Suprapubic skin (tissue), 4 donors: ENCODE measurements around the gene SH3BP1.

Experiments used
- EP300 ChIP-seq: sonication (generic); formaldehyde crosslinking; IDR thresholded peaks from one replicate; pipeline ENCODE4 v1.6.1; 2017; ENCODE audit warnings: antibody characterized with exemption
- POLR2AphosphoS5 ChIP-seq, 3 donors: sonication (generic); formaldehyde crosslinking; IDR thresholded peaks; one replicate each; pipeline ENCODE4 v1.6.1; 2017; ENCODE audit warnings: antibody characterized with exemption in 3 of 3
- TF ChIP-seq, protein P1 (sequence below), 2 donors: fragments of 200-600 bp in 1 of 2; fragments of 450-650 bp in 1 of 2; sonication (generic) in 1 of 2; IDR thresholded peaks; one replicate each; pipeline ENCODE4 v1.5.1; 2016 to 2019; ENCODE audit warnings: antibody characterized with exemption in 2 of 2, mild to moderate bottlenecking in 1 of 2, moderate library complexity in 1 of 2

DNA sequence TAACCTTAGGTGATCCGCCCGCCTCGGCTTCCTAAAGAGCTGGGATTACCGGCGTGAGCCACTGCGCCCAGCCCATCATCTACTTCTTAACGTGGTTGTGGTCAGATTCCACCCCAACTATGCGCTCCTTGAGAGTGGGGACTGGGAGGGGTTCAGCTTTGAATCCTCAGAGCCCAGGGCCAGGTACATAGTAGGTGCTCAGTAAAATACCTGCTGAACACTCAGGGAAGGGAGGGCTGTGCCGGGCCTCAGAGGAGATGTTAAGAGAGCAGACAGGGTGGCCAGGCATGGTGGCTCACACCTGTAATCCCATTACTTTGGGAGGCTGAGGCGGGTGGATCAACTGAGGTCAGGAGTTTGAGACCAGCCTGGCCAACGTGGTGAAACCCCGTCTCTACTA is 34.8 kb downstream of the SH3BP1 start:
- no peak for TF ChIP-seq POLR2AphosphoS5 (IDR thresholded peaks at IDR 0.05)
- TF ChIP-seq, protein P1, sequence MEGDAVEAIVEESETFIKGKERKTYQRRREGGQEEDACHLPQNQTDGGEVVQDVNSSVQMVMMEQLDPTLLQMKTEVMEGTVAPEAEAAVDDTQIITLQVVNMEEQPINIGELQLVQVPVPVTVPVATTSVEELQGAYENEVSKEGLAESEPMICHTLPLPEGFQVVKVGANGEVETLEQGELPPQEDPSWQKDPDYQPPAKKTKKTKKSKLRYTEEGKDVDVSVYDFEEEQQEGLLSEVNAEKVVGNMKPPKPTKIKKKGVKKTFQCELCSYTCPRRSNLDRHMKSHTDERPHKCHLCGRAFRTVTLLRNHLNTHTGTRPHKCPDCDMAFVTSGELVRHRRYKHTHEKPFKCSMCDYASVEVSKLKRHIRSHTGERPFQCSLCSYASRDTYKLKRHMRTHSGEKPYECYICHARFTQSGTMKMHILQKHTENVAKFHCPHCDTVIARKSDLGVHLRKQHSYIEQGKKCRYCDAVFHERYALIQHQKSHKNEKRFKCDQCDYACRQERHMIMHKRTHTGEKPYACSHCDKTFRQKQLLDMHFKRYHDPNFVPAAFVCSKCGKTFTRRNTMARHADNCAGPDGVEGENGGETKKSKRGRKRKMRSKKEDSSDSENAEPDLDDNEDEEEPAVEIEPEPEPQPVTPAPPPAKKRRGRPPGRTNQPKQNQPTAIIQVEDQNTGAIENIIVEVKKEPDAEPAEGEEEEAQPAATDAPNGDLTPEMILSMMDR (IDR thresholded peaks at IDR 0.05) = no peak
- no peak for TF ChIP-seq EP300
